Stimulated activated CD4-positive, alpha-beta T cell treated with anti-CD3 and anti-CD28 coated beads, Interleukin-4, amount 100 ng/mL, for 4 hours (primary cell): ENCODE results near the gene SOX30.

Experiments used
- DNase-seq, 2 experiments: peaks; one replicate each; pipeline ENCODE4 v3.0.0-alpha.2; 2020

The SOX30 gene

DNA sequence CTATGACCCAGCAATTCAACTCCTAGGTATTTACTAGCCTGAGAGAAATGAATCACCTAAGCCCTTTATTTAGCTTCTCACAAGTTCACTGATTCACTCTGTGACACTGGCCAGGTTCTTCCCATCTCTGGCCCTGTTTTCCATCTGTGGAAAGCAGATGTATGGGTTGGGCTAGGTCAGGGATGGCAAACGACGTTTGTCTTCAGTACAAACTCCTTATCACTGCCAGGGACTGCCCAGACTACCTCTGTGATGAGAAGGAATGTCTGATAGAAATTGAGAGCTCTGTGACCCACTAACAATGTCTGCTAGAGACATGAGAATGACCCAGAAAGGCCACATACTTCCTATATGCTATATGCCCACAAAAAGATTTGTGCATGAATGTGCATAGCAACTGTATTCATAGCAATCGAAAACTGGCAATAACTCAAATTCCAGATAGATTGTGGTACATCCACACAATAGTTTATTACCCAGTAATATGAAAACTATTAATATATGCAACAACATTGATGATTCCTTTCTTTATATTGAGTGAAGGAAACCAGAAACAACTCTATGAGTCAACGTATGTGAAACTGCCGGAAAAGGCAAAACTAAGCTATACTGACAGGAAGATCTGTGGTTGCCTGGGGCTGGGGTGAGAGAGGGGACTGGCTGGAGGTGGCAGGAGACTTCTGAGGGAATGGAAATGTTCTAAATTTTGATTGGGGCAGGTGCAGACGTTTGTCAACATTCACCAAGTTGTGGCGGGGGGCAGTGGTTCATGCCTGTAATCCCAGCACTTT, 44.7 kb downstream of the SOX30 start:
- DNase-seq, result peak; percentile 41 to 73

DNA sequence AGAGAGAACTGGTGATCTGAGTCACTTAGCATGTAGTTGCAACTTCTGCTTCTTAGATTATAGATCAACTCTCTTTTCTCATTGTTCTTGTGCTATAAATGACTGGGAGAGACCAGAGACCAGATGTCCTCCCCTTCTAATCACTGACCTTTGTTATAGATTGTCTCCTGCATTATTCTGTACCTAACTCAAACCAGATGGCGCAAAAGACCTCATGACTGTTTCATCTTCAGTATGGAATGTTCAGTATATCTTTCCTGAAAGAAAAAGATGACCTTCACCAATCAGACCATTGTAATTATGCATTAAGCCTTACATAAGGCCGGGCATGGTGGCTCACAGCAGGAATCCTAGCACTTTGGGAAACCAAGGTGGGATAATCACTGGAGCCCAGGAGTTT, 46.2 kb downstream of the SOX30 start:
- no peak for DNase-seq

DNA sequence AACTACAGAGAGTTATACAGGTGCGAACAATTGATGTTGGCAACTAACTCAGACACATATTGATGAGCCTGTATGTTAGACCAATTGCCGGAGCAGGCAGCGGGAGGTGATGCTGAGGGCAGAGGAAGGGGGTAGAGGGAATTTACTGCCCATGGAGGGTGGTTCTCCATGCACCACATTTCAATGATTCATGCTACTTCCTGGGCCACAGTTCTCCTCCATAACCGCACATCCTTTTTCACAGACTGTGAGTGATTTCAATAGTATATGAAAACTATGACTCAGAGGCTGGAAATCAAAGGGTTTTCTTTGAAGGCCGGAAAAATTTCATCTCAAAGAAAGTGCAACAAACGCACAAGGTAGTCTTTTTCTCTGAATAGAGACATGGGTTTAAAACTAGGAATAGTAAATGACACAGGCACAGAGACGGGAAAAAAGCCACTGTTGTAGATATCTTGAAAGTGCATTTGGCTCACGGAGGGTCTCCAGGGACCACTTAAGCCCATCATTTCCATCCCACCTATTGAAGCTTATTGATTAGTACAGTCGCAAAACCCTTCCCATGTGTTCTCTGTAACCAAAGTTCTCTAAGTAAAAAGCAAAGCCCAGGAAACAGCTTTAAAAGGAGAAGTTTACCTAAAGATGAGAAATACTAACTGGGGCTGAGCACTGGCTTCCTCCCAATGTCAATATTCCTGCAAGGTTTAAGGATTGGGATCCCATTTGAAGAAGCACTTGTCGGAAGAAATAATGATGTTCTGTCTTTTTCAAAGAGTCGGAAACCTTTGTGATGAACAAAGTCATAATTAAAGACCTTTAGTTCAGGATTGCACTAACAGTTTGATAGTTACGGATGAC, 48.7 kb downstream of the SOX30 start:
- DNase-seq, result peak in 1 of 2 experiments; percentile 81

DNA sequence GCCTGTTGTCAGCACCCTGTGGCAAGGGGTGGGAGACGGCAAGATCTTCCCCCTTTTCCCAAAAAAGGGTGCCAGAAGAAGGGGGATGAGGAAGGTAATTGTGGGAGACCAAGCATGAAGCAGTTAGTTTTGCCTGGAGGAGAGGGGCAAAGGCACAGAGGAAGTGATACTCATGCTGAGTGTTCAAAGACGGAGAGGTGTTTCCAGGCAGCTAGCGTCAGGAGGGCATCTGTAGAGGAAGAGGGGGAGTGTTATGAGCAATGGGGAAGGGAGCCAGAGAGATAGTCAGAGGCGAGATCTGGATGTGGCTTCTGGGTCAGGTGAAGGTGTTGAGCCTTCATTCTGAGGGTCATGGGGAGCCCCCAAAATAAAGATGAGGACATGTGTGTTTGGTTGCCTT, 49.7 kb downstream of the SOX30 start:
- DNase-seq, result peak in 1 of 2 experiments; percentile 68

DNA sequence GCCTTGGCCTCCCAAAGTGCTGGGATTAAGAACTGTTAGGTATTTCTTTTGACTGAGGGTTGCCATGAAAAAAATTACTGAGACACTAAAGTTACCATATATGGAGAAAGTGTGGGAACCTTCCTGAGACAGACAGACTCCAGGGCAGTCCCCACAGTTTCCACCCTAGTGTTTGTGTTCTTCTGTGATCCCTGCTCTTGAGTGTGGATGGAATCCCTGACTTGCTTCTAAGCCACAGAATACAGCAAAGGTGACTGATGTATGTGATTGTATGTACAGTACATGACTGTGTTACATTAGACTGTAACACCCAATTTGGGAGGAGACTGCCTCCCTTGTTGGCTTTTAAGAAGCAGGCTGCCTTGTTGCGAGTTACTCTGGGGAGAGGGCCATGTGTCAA, 52.0 kb downstream of the SOX30 start:
- DNase-seq, result peak in 1 of 2 experiments; percentile 52

DNA sequence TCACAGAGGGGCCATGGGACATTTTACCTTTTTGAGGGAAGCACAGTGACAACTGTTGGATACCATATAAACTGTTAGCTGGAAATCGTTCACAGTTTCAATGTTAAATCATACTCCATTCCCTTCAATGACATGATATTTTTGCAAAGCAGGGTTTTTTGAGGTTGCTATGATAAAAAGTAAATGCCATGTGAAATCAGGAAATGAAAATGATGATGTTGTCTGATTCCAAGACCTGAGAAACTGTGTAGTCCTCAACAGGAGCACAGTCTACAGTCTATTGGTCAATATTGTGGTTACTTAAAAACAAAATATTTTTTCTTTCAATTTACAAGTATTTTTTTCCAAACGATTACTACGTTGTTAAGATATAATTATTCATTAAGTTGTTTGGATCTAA, 52.7 kb downstream of the SOX30 start:
- DNase-seq, result no peak

DNA sequence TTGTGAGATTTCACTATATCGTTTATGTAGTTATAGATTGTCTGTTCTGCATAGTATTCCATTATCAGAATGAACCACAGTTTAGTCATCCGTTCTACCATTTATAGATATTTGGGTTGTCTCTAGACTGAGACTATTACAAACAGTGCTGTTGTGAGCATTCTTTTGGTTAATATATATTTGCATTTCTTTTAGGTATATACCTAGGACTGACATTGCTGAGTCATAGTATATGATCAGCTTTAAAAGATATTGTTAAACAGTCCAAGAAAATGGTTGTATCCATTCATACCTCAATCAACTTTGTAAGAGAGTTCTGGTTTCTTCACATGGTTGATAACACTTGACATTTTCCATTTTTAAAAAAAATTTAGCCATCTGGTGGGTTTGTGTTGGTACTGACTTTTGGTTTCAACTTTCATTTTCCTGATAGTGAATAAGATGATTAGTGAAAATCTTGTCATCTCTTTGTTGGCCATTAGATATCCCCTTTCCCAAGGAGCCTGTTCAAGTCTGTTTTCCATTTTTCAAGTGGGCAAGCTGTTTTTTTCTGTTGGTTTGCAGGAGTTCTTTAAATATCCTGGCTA, 53.8 kb downstream of the SOX30 start:
- DNase-seq, result no peak

DNA sequence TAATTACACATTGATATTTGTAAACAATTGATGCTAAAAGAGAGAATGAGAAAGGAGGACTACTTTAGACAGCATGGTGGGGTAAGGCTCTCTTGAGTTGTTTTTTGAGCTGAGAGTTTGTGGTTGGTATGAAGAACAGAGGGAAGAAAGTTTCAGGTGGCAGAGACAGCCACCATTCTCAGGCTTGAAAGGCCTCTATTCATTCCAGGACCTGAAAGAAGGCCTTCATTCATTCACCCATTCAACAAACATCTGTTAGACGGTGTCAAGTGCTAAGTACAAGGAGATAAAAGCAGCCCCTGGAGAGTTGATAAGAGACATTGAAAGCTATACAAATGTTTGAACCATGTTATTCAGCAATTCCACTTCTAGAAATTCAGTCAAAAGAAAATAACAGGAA, 55.0 kb downstream of the SOX30 start:
- DNase-seq, result no peak

DNA sequence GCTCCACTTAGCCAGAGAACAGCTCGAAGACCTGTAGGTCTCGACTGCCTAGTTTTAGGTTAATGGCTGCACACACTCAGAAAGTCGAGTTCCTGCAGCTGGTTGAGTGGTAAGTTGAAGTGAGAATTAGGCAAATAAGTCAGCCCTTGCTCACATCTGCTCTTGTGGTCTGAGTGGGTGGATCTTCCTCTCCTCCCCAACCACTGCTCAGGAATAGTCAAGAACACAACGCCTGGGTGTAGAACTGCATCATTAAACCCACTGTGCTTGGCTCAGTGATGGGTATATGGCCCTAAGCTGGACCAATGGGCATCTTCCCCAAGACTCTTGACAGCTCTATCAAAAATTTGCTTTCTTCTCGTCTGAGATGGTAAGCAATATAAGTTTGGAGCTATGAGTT, 55.8 kb downstream of the SOX30 start:
- DNase-seq, result peak in 1 of 2 experiments; percentile 56

DNA sequence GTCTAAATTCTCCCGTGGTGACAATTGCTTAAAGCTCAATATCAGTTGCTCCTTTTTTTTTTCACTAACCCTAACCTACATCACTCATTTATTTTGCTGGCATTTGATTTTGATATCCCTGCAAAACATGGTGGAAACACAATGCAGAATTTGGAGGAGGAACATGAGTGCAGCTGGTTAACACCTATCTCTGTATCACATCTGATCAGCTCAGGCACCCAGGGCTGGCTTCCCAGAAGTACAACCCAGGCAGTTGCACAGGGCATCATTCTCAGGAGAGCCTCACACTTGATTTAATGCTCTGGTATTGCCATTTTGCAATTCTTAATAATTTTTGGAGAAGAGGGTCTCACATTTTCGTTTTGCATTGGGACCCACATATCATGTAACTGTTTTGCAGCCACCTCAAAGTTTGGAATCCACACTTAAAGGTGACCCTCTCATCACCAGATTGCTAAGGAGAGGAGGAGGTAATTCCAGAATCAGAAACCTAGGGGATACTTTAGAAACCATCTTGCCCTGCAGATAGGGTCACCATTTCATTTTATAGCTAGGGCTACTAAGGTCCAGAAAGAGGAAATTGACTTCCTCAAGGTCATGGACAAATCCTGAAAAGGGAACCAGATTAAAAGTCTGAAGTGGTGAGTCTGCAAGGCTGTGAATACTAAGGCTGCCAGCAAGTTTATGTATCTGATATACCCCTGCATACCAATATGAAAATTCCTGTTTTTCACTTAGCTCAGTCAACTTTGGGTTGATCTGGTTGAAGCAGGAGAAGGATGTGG, 57.4 kb downstream of the SOX30 start:
- DNase-seq, result no peak

DNA sequence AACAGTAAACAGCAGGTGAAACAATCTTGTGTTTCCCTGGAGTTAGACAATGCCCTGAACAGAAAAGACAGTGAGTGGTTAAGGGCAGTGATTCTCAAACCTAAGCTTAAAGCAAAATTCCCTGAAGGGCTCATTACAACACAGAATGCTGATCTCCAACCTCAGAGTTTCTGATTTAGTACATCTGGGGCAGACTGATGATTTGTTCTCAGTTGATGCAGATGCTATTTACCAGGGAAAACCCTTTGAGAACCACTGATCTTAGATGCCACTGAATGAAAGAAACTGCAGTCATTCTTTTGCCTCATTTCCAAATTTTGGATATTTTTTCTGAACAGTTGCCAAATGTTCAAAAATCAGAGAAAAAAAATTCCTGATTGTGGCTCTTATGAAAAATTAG, 58.0 kb downstream of the SOX30 start:
- DNase-seq, result no peak

DNA sequence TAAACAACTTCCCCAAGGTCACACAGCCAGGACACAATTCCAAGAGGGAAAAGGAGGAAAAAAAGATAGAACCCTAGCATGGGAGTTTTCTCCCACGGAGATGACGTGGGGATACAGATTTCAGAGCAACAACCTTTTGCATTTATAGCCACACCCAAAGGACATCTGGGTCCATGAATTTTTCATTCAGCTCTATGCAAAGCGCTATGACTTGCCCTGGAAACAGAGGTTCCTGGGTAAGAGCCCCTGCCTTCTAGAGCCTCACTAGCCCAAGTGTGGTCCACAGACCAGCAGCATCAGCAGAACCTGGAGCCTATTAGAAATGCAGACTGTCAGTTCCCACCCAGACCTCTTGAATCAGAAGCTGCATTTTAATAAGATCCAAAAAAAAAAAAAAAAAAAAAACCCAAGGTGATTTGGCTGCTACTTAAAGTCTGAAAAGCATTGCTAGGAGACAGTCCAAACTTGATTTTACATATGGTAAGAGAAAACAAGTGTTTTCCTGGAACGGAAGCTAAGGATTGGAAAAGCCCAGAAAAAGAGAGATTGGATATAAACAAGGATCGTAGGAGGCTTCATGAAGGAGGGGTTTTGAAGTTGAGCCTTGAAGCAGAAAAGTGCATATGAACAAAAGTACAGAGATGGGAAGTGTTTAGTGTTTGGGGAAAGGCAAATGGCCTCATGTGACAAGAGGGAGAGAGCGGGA, 59.0 kb downstream of the SOX30 start:
- no peak for DNase-seq

DNA sequence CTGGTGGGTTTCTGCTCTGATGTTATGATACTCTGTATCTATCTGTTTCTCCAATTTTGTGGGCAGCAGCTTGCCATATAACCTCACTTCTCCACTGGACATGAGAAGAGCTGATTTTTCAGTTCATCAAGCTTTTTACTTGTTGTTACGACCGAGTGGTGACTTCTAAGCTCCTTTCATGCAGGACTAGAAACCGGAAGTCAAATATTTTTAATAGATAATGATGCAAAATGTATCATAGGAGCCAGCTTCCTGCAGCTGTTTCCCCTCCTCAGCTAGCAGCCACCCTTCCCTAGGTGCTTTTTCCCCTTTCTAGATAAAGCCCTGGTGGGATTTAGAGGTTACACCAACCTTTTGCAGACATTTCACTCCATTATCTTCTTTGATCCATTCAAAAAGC, 59.6 kb downstream of the SOX30 start:
- no peak for DNase-seq

DNA sequence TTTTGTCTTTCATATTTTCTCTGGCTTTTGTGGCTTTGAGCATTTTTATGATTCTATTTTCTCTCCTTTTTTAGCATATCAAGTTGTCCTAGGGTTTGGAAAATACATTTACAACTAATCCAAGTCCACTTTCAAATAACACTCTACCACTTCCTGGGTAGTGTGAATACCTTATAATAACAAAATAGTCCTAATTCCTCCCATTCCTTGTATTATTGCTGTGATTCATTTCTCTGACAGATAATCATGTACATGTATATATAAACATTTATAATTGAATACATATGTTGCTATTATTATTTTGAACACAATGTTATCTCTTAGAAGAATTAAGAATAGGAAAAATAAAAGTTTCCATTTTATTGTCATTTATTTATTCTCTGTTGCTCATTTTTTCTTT, 61.8 kb downstream of the SOX30 start:
- DNase-seq, result no peak

DNA sequence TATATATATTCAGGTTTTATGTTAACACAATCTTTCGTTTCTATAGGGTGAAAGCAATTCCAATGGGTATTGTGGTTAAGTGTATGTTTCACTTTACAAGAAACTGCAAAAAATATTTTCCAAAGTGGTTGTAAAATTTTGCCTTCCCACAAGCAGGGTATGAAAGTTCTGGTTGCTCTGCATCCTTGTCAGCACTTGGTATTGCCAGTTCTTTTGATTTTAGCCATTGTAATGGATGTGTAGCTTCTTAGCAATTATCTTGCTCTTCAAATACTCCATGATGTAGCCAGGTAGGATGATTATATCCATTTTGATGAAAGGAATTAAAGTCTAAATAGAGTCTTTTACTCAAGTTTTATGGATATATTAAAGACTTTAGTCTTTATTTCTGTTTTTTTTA, 67.6 kb downstream of the SOX30 start:
- DNase-seq, result no peak

DNA sequence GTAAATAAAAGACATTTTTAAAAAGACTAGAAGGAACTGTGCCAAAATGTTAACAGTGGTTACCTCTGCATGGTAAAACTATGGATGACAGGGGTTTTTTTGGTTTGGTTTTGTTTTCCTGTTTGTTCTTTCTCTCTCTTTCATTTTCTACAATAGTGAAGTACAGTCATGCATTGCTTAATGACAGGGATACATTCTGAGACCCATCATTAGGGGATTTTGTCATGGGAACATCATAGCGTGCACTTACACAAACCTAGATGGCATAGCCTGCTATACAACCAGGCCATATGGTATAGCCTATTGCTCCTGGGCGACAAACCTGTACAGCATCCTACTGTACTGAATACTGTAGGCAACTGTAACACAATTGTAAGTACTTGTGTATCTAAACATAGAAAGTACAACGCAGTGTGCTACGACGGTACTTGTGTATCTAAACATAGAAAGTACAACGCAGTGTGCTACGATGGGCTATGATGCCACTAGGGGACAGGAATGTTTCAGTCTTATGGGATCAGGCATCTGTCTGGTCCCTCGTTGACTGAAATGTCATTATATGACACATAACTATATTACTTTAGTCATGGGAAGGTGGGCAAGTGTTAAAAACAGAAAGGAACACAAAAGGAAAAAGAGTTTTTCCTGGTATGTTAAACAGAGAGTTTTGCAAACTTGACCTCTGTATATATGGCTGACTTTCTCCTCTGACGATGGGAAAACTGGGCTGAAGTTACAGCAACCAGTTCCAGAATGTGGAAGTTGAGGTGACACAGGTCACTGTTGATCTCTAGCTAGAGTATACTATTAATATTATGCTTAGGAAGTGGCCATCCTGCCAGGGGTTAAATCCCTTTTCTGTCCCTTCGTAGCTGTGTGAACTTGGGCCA, 69.3 kb downstream of the SOX30 start:
- no peak for DNase-seq

DNA sequence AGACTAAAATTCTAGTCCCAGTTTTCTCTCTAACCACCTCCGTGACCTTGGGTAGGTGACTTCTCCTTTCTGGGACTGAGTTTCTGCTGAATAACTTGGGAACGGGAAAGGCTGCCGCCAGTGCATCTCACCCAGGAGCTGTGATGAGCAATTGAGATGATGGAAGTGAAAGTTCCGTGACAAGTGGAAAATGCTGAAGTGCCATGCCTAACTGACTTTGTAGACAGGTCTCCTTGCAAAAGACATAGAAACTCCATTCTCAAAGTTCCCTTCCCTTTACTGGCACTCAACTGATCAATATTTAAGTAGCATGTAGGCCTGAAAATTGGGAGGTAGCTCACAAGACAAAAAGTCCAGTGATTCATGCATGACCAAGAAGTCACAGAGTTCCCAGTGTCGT, 70.3 kb downstream of the SOX30 start:
- DNase-seq, result no peak

DNA sequence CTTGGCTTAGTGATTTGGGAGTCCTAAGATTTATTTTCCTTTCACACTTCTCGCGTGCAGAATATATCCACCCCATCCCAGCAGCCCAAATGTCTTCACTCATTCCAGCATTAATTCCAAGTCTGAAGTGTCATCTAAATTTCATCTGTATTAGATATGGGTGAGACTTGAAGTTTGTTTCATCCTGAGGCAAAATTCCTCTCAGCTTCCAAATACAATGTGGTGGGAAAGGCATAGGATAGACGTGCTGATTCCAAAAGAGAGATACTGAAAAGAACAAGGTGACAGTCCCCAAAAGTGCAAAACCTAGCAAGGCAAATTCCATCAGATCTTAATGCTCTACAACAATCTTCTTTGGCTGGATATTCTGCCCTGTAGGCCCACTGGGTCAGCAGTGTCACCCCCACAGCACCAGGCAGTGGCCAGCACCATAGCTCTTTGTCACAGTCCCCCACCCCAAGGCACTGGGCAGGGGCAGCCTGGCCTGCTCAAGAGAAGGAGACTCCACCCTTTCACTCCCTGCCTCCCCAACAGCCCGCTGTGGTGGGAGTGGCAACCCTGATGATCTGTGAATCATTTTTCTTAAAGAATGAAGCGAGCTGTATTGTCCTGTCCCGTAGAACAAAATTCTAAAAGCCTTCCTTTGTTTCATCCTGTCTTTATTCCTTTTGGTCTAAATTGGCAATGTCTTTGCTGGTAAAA, 74.0 kb downstream of the SOX30 start:
- no peak for DNase-seq

DNA sequence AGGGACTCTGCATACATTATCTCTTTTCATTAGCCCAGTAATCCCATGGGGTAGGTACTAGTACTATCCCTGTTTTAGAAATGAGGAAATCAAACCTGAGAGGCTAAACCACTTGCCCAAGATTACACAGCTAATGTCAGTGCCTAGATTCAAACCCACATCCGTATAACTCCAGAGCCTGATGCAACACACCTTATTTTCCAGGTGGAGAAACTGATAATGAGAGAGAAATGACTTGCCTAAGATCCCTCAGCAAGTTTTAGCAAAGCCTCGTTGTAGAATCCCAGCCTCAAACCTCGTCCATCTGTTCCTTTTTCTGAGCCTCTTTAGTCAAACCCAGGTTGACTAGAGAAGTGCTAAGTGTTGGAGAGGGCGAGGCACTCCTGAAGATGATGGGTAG, 75.6 kb downstream of the SOX30 start:
- no peak for DNase-seq
